Thoracic aorta (tissue), 2 donors: ENCODE measurements around the gene DYRK1A. TPM values are rescaled to one million over a fixed set of nuclear protein-coding genes. Genes with fewer than 3 reads are reported as not detected.

Experiments
- ATAC-seq: fragments of 150-250 bp; one replicate; pipeline ENCODE4 v1.8.0; 2017; ENCODE audit warnings: low read depth; ENCODE audit not compliant: insufficient number of reproducible peaks, low FRiP score
- DNase-seq: peaks from one replicate; pipeline ENCODE4 v3.0.0-alpha.2; 2020; ENCODE audit warnings: low spot score
- H3K27ac ChIP-seq, 2 donors: fragments of 200-600 bp; sonication (generic); 1 replicate in 1 of 2; 2 replicates in 1 of 2; pipeline ENCODE4 v1.5.1; 2016; ENCODE audit warnings: mild to moderate bottlenecking in 2 of 2, moderate library complexity in 2 of 2
- H3K27me3 ChIP-seq: fragments of 200-600 bp; sonication (generic); replicated peaks from 2 replicates; pipeline ENCODE4 v1.6.0; 2016; ENCODE audit warnings: mild to moderate bottlenecking; ENCODE audit not compliant: insufficient read depth
- H3K36me3 ChIP-seq: fragments of 200-600 bp; sonication (generic); one replicate; pipeline ENCODE4 v1.5.1; 2016
- H3K4me1 ChIP-seq, 2 donors: fragments of 200-600 bp; sonication (generic); 1 replicate in 1 of 2; 2 replicates in 1 of 2; pipeline versions ENCODE4 v1.5.1 to v1.6.0; 2016; ENCODE audit warnings: low read depth in 2 of 2, mild to moderate bottlenecking in 1 of 2; ENCODE audit not compliant: control insufficient read depth in 1 of 2
- H3K4me3 ChIP-seq: fragments of 200-600 bp; sonication (generic); 2 replicates; pipeline ENCODE4 v1.5.1; 2016; ENCODE audit warnings: mild to moderate bottlenecking
- H3K9me3 ChIP-seq: fragments of 200-600 bp; sonication (generic); 2 replicates; pipeline ENCODE4 v1.5.1; 2016
- total RNA-seq, 2 donors: library from RNA; depleted of rRNA; stranded (reverse); fragments of >200 nt; gene quantifications; one replicate each; pipeline versions ENCODE4 v1.1.0 to v1.2.3, GENCODE V29; 2016
- TF ChIP-seq, protein P1 (sequence below): fragments of 200-600 bp; sonication (generic); IDR thresholded peaks from one replicate; pipeline ENCODE4 v1.5.1; 2019; ENCODE audit warnings: antibody characterized with exemption

Gene DYRK1A
- total RNA-seq, 2 donors from 2014 or later: 77.2 to 93.8 TPM

DNA sequence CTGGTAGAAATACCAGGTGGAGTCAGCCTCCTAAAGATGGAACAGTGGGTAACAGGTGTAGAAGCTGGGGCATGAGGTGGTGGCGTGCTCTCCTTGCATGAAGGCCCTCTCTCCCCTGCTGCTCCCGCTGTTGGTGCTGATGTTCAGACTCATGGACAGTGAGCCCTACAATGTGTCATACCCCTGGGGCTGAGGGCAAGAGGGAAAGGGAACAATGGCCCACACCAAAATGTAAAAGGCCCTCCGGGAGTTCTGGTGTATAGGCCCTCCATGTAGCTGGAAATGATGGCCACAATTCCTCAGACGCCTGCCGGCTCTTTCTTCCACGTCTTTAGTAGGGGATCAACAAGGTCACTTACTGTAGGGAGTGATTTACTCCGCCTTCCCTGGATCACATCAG, 194.9 kb downstream of the DYRK1A start:
- TF ChIP-seq, protein P1, sequence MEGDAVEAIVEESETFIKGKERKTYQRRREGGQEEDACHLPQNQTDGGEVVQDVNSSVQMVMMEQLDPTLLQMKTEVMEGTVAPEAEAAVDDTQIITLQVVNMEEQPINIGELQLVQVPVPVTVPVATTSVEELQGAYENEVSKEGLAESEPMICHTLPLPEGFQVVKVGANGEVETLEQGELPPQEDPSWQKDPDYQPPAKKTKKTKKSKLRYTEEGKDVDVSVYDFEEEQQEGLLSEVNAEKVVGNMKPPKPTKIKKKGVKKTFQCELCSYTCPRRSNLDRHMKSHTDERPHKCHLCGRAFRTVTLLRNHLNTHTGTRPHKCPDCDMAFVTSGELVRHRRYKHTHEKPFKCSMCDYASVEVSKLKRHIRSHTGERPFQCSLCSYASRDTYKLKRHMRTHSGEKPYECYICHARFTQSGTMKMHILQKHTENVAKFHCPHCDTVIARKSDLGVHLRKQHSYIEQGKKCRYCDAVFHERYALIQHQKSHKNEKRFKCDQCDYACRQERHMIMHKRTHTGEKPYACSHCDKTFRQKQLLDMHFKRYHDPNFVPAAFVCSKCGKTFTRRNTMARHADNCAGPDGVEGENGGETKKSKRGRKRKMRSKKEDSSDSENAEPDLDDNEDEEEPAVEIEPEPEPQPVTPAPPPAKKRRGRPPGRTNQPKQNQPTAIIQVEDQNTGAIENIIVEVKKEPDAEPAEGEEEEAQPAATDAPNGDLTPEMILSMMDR: no peak
- Histone ChIP-seq H3K9me3 (no peaks in the 10 kb centered on the region), H3K4me1 (peaks cover 8 to 20% of the 10 kb centered on the region in 2 donors), H3K4me3 (no peak overlapping the region), H3K36me3 (no peaks in the 10 kb centered on the region), H3K27ac (no peak overlapping the region), H3K27me3 (no peaks in the 10 kb centered on the region)
- ATAC-seq: no peak
- no peak for DNase-seq

DNA sequence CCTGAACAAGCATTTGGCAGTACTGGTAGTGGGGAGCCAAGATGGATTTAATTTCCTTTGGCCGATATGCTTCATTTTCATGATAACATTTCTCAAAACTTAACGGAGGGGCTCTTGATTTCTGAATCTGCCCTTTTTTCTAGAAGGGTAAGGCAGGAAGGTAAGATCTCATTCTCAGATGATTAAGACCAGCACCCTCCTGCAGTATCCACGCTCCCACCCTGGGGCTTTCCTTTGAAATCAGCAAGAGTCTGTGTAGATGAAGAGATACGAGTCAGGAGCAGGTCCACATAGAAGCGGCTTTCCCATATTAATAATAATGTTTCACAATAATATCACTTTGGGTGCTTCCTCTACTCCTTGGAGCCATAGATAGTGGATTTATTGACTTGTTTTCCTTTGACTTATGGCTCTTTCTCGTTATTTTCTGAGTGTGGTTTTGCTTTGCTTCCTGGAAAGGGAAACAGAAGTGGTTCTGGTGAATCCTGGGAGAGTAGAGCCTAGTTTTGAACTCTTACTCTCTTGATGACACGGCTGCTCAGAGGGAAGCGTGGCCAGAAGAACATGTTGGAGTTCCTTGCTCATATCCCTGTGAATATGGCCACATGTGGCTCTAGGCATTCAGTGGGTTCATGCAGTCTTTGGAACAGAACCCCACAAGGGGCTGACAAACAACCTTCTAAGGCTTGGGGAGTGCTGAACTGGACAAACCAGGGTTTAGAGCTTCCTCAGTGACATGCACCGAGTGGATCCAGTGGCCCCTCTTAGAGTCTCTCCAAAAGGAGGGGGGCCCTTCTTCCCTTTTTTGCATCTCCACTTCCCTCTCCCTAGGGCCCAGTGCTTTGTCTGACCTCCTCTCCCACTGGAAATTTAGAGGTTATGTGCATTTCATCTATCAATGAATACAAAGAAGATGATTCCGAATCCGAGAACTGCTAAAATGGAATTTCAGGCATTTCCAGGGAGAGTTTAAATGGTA, 195.7 kb downstream of the DYRK1A start:
- no peak overlapping the region for H3K27ac ChIP-seq
- TF ChIP-seq, protein P1: no peak
- H3K4me1 ChIP-seq: peaks cover 8 to 20% of the 10 kb centered on the region in 2 donors
- H3K36me3 ChIP-seq: no peaks in the 10 kb centered on the region
- H3K4me3 ChIP-seq: no peak overlapping the region
- no peaks in the 10 kb centered on the region for H3K9me3 ChIP-seq
- H3K27me3 ChIP-seq: no peaks in the 10 kb centered on the region
- no peak for ATAC-seq
- DNase-seq: no peak

DNA sequence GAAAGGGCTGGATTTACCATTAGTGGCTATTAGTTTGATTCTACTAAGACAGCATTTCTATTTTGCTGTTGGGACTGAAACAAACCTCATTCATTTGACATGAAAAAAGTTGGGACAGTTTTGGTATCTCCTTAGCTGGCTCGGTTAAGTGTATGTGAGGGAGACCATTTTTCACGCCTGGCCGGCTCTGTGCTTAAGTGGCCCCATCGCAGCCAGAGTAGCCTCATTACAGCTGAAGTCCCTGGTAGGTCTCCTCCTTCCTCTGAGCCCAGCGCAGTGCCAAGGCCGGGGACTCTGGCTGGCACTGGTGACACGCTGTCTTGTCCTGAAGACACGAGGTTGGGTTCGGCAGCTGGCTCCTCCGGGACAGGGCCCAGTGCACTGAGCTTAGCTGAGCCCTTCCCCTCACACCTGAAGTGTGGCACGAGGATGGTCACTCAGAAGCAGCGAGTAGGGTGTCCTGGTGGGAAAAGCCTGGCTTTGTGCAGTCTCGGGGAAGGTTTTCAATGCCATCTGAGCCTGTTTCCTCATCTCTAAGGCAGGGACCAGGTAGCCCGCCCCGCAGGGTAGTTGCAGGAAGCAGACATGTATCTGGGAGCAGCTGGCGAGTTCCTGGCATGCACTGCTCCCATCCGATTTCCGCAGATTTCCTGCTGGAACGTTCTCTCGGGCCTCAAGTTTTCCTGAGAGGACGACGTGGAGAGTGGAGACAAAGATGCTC, 196.5 kb downstream of the DYRK1A start:
- H3K36me3 ChIP-seq: no peaks in the 10 kb centered on the region
- ATAC-seq (peak; percentile 1), DNase-seq (no peak)
- H3K4me3 ChIP-seq: peak overlapping the region; percentile 73
- H3K9me3 ChIP-seq: no peaks in the 10 kb centered on the region
- TF ChIP-seq, protein P1: no peak
- H3K27me3 ChIP-seq: no peaks in the 10 kb centered on the region
- H3K27ac ChIP-seq: peak overlapping the region; percentile 84 to 98
- H3K4me1 ChIP-seq: peaks cover 8 to 20% of the 10 kb centered on the region in 2 donors

DNA sequence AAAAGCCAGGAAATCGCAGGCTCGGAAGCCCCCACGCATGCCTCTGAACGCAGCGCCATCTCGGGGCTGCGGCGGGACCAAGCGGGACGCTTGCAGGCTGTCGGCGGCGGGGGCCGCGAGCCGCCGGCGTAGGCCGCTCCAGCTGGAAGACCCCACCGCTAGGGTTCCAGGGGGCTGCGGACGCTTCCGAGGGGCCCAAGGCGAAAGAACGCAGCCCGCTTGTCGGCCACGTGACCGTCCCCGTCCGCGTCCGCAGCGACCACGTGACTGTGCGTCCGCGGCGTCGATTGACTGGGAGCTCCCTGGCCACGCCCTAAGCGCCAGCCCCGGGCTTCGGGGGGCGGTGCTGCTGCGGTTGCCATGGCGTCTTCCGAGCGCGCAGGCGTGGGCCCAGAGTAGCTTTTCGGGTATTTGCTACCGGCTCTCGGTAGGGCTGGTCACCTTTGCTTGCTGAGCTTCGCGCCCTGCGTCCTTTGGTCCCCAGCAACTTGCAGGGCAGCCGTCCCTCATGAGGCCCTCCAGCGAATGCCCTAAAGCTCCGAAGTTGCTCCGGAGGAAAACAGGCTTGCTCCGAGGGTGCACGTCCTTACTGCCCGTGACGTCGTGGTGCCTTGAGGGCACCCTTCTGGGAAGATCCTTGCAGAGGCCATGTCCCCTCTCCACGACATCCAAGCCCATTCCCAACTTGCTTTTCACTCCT, 197.2 kb downstream of the DYRK1A start:
- Histone ChIP-seq H3K9me3 (no peaks in the 10 kb centered on the region), H3K36me3 (no peaks in the 10 kb centered on the region), H3K27ac (peak overlapping the region; percentile 84 to 98), H3K27me3 (no peaks in the 10 kb centered on the region), H3K4me1 (peaks cover 8 to 20% of the 10 kb centered on the region in 2 donors), H3K4me3 (peak overlapping the region; percentile 73)
- ATAC-seq (peak; percentile 88), DNase-seq (peak; percentile 84)
- TF ChIP-seq, protein P1: peak; percentile 55
